ENCODE data around the gene ATP9A. TPM values are rescaled to one million over a fixed set of nuclear protein-coding genes. Genes with fewer than 3 reads are reported as not detected.

ATP9A gene
- polyA plus RNA-seq, 1 donor (not counting 4 experiments of a cell fraction or from before 2014, with no cell fraction given) = 5.8 TPM

GRCh38 chr20:51801122-51801822 lies 33.1 kb upstream of the ATP9A start:
- Histone ChIP-seq H3K4me2 (ENCODE audit: control insufficient read depth, extremely low read depth, insufficient read depth, low read depth, low read length) (peak overlapping the region; percentile 89), H3K9me3 (ENCODE audit: control insufficient read depth, low read depth, low read length) (no peaks in the 10 kb centered on the region), H3K79me2 (ENCODE audit: control insufficient read depth, insufficient read depth, low read length) (no peaks in the 10 kb centered on the region), H3K9me1 (ENCODE audit: control insufficient read depth, extremely low read depth, insufficient read depth, low read length) (no peaks in the 10 kb centered on the region), H3K27me3 (ENCODE audit: control insufficient read depth, extremely low read depth, insufficient read depth, low read length) (peaks cover 39% of the 10 kb centered on the region), H2AFZ (ENCODE audit: control insufficient read depth, low read length) (peak overlapping the region; percentile 44), H3K9ac (ENCODE audit: control insufficient read depth, extremely low read depth, insufficient read depth, low read length) (peak overlapping the region; percentile 34), H3K4me3 (ENCODE audit: control insufficient read depth in 2 of 3, extremely low read depth in 1 of 3, insufficient read depth in 2 of 3, low read depth in 1 of 3, low read length in 3 of 3) (peak overlapping the region; percentile 35 to 50 (median 44)), H4K20me1 (ENCODE audit: control insufficient read depth, extremely low read depth, insufficient read depth, low read length) (no peaks in the 10 kb centered on the region), H3K27ac (ENCODE audit: control insufficient read depth, insufficient read depth, low read length) (no peak overlapping the region), H3K36me3 (ENCODE audit: control insufficient read depth in 2 of 2, extremely low read depth in 1 of 2, insufficient read depth in 2 of 2, low read length in 2 of 2) (no peaks in the 10 kb centered on the region), H3K4me1 (ENCODE audit: control insufficient read depth, extremely low read depth, insufficient read depth, low read length) (peaks cover 4% of the 10 kb centered on the region)
- TF ChIP-seq EZH2 (IDR thresholded peaks at IDR 0.05; ENCODE audit: low read length) (peak; percentile 86), CTCF (optimal IDR thresholded peaks at IDR 0.05 in 1 of 3, IDR thresholded peaks at IDR 0.05 in 1 of 3, conservative IDR thresholded peaks at IDR 0.05 in 1 of 3; ENCODE audit: extremely low read depth in 1 of 3, insufficient read depth in 2 of 3, low read length in 3 of 3) (no peak)
- FAIRE-seq = no peak
- DNase-seq (ENCODE audit: low read depth, low spot score) = no peak
- dilution Hi-C loops (cut with MboI; ENCODE audit: extremely low pct_ligation_motif_present, low sequenced_read_pairs) = no loop called here

DNA sequence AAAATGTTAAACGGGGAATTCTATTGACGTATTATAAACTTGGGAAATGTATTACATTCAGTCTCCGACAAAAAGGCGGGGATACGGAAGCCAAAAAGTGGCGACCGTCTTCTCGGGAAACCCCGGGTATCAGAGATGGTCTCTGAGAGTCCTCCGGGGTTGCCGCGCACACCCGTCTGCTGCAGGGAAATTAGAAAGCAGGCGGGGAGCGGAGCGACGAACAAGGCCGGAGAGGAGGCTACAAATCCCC lies 32.6 kb upstream of the ATP9A start:
- Histone ChIP-seq H3K9me1 (ENCODE audit: control insufficient read depth, extremely low read depth, insufficient read depth, low read length) (no peaks in the 10 kb centered on the region), H4K20me1 (ENCODE audit: control insufficient read depth, extremely low read depth, insufficient read depth, low read length) (no peaks in the 10 kb centered on the region), H3K27ac (ENCODE audit: control insufficient read depth, insufficient read depth, low read length) (no peak overlapping the region), H3K4me2 (ENCODE audit: control insufficient read depth, extremely low read depth, insufficient read depth, low read depth, low read length) (peak overlapping the region; percentile 89), H3K9ac (ENCODE audit: control insufficient read depth, extremely low read depth, insufficient read depth, low read length) (peak overlapping the region; percentile 34), H3K36me3 (ENCODE audit: control insufficient read depth in 2 of 2, extremely low read depth in 1 of 2, insufficient read depth in 2 of 2, low read length in 2 of 2) (no peaks in the 10 kb centered on the region), H3K4me1 (ENCODE audit: control insufficient read depth, extremely low read depth, insufficient read depth, low read length) (peaks cover 4% of the 10 kb centered on the region), H3K27me3 (ENCODE audit: control insufficient read depth, extremely low read depth, insufficient read depth, low read length) (peaks cover 39% of the 10 kb centered on the region), H2AFZ (ENCODE audit: control insufficient read depth, low read length) (peak overlapping the region; percentile 44), H3K4me3 (ENCODE audit: control insufficient read depth in 2 of 3, extremely low read depth in 1 of 3, insufficient read depth in 2 of 3, low read depth in 1 of 3, low read length in 3 of 3) (peak overlapping the region; percentile 35 to 50 (median 44)), H3K79me2 (ENCODE audit: control insufficient read depth, insufficient read depth, low read length) (no peaks in the 10 kb centered on the region), H3K9me3 (ENCODE audit: control insufficient read depth, low read depth, low read length) (no peaks in the 10 kb centered on the region)
- dilution Hi-C loops (cut with MboI; ENCODE audit: extremely low pct_ligation_motif_present, low sequenced_read_pairs) = no loop called here
- FAIRE-seq (no peak), DNase-seq (ENCODE audit: low read depth, low spot score) (no peak)
- TF ChIP-seq EZH2 (IDR thresholded peaks at IDR 0.05; ENCODE audit: low read length) (no peak), CTCF (optimal IDR thresholded peaks at IDR 0.05 in 1 of 3, IDR thresholded peaks at IDR 0.05 in 1 of 3, conservative IDR thresholded peaks at IDR 0.05 in 1 of 3; ENCODE audit: extremely low read depth in 1 of 3, insufficient read depth in 2 of 3, low read length in 3 of 3) (no peak)
